K562 (cell line): ENCODE data around the gene LSR. TPM values are rescaled to one million over a fixed set of nuclear protein-coding genes. Genes with fewer than 3 reads are reported as not detected.

ENCODE experiments used
- CHCHD3 ChIP-seq: fragments of 250-450 bp; sonication (Bioruptor Pico); IDR thresholded peaks from 2 replicates; pipeline ENCODE4 v2.1.2; 2022; ENCODE audit warnings: mild to moderate bottlenecking
- FOXA3 ChIP-seq, 2 experiments: fragments of 450-650 bp in 1 of 2; sonication (generic) in 1 of 2; formaldehyde crosslinking; IDR thresholded peaks in 1 of 2; conservative IDR thresholded peaks in 1 of 2; 2 replicates each; pipeline versions ENCODE4 v1.4.0 to v1.8.0; 2020 to 2022; ENCODE audit warnings: mild to moderate bottlenecking in 2 of 2, missing genetic modification reagents in 1 of 2
- KAT2B ChIP-seq: IDR thresholded peaks from one replicate; pipeline ENCODE4 v1.6.1; 2012; ENCODE audit warnings: low read depth, mild to moderate bottlenecking, control low read depth, inconsistent platforms, low read length, moderate library complexity
- PCBP2 ChIP-seq: fragments of 200-400 bp; formaldehyde crosslinking; IDR thresholded peaks from 2 replicates; pipeline ENCODE4 v1.6.1; 2018; ENCODE audit warnings: low read length, low read depth, mild to moderate bottlenecking, moderate library complexity; ENCODE audit not compliant: poor library complexity, severe bottlenecking
- RUNX1 ChIP-seq: sonication (generic); IDR thresholded peaks from 2 replicates; pipeline ENCODE4 v1.6.1; 2016; ENCODE audit warnings: antibody characterized with exemption, low read depth
- SIN3B ChIP-seq: fragments of 450-650 bp; IDR thresholded peaks from 2 replicates; pipeline ENCODE4 v1.6.1; 2017; ENCODE audit warnings: low read depth, mild to moderate bottlenecking, moderate library complexity
- SMARCA5 ChIP-seq: fragments of 450-650 bp; IDR thresholded peaks from 2 replicates; pipeline ENCODE4 v1.6.1; 2016
- SREBF1 ChIP-seq: fragments of 150-350 bp; IDR thresholded peaks from 2 replicates; pipeline ENCODE4 v1.6.1; 2014; ENCODE audit warnings: antibody characterized with exemption, low read depth, low read length, borderline replicate concordance
- U2AF1 ChIP-seq: fragments of 200-400 bp; formaldehyde crosslinking; optimal IDR thresholded peaks from 2 replicates; pipeline ENCODE3; 2017; ENCODE audit warnings: mild to moderate bottlenecking, low read depth, low read length, moderate library complexity
- YY1 ChIP-seq, 3 experiments: IDR thresholded peaks; 2 replicates each; pipeline ENCODE4 v1.6.1; 2011; ENCODE audit warnings: low read length in 2 of 3, mild to moderate bottlenecking in 2 of 3, moderate library complexity in 2 of 3, borderline replicate concordance in 1 of 3, control low read depth in 1 of 3, low read depth in 1 of 3; ENCODE audit not compliant: insufficient read depth in 3 of 3, insufficient replicate concordance in 2 of 3, control insufficient read depth in 1 of 3, insufficient read length in 1 of 3; ENCODE audit errors: extremely low read depth in 1 of 3
- ZNF274 ChIP-seq: IDR thresholded peaks from 2 replicates; pipeline ENCODE4 v1.6.1; 2011; ENCODE audit warnings: low read depth, mild to moderate bottlenecking, low read length, moderate library complexity, borderline replicate concordance
- ZSCAN29 ChIP-seq: fragments of 450-650 bp; IDR thresholded peaks from 2 replicates; pipeline ENCODE4 v1.6.1; 2017
- polyA plus RNA-seq, 8 experiments: library from polyadenylated mRNA; depleted of rRNA in 4 of 8; stranded (reverse) in 5 of 8; unstranded in 3 of 8; fragments of >200 nt; fragmentation: Nextera tagmentation in 2 of 8; fragmentation: Illumina TruSeq in 1 of 8; extraction: Ambion mirVana in 2 of 8; extraction: Trizol in 1 of 8; gene quantifications; 2 replicates each; pipeline versions ENCODE4 v1.2.1 to v1.2.3, GENCODE V29; 2011 to 2014; ENCODE audit warnings: inconsistent platforms in 1 of 8, missing spikeins in 1 of 8
- total RNA-seq, 7 experiments: library from RNA; depleted of rRNA in 6 of 7; stranded (reverse); fragments of >200 nt in 6 of 7; fragmentation: Illumina TruSeq in 2 of 7; extraction: Trizol in 2 of 7; gene quantifications; 2 replicates each; pipeline versions ENCODE4 v1.2.1 to v1.2.3, GENCODE V29; 2011 to 2021; ENCODE audit warnings: low replicate concordance in 1 of 7
- TF ChIP-seq, protein P1 (sequence below), 2 experiments: fragments of 450-650 bp; formaldehyde crosslinking in 1 of 2; IDR thresholded peaks; 2 replicates each; pipeline versions ENCODE4 v1.4.0 to v1.6.1; 2014 to 2020; ENCODE audit warnings: mild to moderate bottlenecking in 2 of 2, borderline replicate concordance in 1 of 2, low read depth in 1 of 2
- TF ChIP-seq, protein P2 (sequence below): sonication (generic); formaldehyde crosslinking; IDR thresholded peaks from 2 replicates; pipeline ENCODE4 v1.8.0; 2023; ENCODE audit warnings: mild to moderate bottlenecking, missing genetic modification reagents

The LSR gene
- total and polyA plus RNA-seq, 9 of the 15 experiments (the other 6 are each of a cell fraction or from before 2014, with no cell fraction given): 0.44 to 87.9 (median 28.0) TPM

DNA sequence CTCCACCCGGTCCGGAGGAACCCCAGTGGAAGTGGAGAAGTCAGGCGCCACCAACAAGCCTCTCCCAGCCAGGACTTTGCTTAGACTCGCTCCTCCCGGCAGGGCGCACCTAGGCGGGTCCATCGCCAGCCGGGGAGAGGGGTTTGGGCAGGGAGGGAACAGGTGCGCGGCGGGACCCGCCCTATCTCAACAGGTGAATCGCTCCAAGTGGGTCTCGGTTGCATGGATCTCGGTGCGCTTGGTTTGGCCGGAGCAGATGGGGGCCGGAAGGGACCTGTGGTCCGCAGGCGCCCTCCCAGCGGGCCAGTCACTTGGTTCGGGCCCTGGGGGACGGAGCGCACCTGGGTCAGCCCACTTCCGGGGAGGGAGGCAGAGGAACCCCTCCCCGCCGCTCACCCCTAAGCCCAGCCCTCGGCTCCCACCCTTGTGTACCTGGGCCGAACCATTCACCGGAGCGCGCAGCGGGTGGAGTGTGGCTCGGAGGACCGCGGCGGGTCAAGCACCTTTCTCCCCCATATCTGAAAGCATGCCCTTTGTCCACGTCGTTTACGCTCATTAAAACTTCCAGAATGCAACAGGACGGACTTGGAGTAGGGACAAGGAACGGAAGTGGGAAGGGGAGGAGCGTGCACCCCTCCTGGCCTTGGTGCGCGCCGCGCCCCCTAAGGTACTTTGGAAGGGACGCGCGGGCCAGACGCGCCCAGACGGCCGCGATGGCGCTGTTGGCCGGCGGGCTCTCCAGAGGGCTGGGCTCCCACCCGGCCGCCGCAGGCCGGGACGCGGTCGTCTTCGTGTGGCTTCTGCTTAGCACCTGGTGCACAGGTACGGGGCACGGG, at the start of gene LSR (continued):
- TF ChIP-seq, protein P1, sequence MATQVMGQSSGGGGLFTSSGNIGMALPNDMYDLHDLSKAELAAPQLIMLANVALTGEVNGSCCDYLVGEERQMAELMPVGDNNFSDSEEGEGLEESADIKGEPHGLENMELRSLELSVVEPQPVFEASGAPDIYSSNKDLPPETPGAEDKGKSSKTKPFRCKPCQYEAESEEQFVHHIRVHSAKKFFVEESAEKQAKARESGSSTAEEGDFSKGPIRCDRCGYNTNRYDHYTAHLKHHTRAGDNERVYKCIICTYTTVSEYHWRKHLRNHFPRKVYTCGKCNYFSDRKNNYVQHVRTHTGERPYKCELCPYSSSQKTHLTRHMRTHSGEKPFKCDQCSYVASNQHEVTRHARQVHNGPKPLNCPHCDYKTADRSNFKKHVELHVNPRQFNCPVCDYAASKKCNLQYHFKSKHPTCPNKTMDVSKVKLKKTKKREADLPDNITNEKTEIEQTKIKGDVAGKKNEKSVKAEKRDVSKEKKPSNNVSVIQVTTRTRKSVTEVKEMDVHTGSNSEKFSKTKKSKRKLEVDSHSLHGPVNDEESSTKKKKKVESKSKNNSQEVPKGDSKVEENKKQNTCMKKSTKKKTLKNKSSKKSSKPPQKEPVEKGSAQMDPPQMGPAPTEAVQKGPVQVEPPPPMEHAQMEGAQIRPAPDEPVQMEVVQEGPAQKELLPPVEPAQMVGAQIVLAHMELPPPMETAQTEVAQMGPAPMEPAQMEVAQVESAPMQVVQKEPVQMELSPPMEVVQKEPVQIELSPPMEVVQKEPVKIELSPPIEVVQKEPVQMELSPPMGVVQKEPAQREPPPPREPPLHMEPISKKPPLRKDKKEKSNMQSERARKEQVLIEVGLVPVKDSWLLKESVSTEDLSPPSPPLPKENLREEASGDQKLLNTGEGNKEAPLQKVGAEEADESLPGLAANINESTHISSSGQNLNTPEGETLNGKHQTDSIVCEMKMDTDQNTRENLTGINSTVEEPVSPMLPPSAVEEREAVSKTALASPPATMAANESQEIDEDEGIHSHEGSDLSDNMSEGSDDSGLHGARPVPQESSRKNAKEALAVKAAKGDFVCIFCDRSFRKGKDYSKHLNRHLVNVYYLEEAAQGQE (IDR thresholded peaks at IDR 0.05; ENCODE audit: borderline replicate concordance): no peak
- TF ChIP-seq, protein P1 (CRISPR knock-in tag; IDR thresholded peaks at IDR 0.05; ENCODE audit: low read depth): peak; percentile 5; the same call in 1 of the 2 replicates
- TF ChIP-seq KAT2B: no peak
- no peak for TF ChIP-seq RUNX1
- peak; percentile 90 for TF ChIP-seq U2AF1
- TF ChIP-seq ZSCAN29: no peak
- TF ChIP-seq ZNF274: no peak
- TF ChIP-seq, protein P2, sequence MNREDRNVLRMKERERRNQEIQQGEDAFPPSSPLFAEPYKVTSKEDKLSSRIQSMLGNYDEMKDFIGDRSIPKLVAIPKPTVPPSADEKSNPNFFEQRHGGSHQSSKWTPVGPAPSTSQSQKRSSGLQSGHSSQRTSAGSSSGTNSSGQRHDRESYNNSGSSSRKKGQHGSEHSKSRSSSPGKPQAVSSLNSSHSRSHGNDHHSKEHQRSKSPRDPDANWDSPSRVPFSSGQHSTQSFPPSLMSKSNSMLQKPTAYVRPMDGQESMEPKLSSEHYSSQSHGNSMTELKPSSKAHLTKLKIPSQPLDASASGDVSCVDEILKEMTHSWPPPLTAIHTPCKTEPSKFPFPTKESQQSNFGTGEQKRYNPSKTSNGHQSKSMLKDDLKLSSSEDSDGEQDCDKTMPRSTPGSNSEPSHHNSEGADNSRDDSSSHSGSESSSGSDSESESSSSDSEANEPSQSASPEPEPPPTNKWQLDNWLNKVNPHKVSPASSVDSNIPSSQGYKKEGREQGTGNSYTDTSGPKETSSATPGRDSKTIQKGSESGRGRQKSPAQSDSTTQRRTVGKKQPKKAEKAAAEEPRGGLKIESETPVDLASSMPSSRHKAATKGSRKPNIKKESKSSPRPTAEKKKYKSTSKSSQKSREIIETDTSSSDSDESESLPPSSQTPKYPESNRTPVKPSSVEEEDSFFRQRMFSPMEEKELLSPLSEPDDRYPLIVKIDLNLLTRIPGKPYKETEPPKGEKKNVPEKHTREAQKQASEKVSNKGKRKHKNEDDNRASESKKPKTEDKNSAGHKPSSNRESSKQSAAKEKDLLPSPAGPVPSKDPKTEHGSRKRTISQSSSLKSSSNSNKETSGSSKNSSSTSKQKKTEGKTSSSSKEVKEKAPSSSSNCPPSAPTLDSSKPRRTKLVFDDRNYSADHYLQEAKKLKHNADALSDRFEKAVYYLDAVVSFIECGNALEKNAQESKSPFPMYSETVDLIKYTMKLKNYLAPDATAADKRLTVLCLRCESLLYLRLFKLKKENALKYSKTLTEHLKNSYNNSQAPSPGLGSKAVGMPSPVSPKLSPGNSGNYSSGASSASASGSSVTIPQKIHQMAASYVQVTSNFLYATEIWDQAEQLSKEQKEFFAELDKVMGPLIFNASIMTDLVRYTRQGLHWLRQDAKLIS (CRISPR knock-in tag): peak; percentile 30; the same call in 1 of the 2 replicates
- TF ChIP-seq SREBF1: 0 out of 2 replicates have a peak, but pooled peaks have one; percentile 60
- no peak for TF ChIP-seq PCBP2
- no peak for TF ChIP-seq CHCHD3 (CRISPR knock-in tag)
- TF ChIP-seq SIN3B: peak; percentile 38; the same call in 1 of the 2 replicates
- TF ChIP-seq SMARCA5: peak; percentile 34; the same call in 1 of the 2 replicates
- TF ChIP-seq FOXA3 (CRISPR knock-in tag; conservative IDR thresholded peaks at IDR 0.05 in 1 of 2, IDR thresholded peaks at IDR 0.05 in 1 of 2): peak; percentile 97 to 98
- peak; percentile 74 to 89 (median 78) for TF ChIP-seq YY1 (IDR thresholded peaks at IDR 0.05; ENCODE audit: borderline replicate concordance in 1 of 3, control insufficient read depth in 1 of 3, extremely low read depth in 1 of 3, insufficient read depth in 3 of 3, insufficient read length in 1 of 3, insufficient replicate concordance in 2 of 3, low read depth in 1 of 3, low read length in 2 of 3)
